Measurements from ENCODE around the gene COLEC12. TPM values are rescaled to one million over a fixed set of nuclear protein-coding genes. Genes with fewer than 3 reads are reported as not detected.

Gene COLEC12
- total and polyA plus RNA-seq, 2 donors (not counting 3 experiments of a cell fraction or from before 2014, with no cell fraction given), result 8.0 to 17.1 TPM

GRCh38 chr18:473802-474201 lies 26.7 kb downstream of the COLEC12 start:
- DNase-seq (ENCODE audit: low read depth, low spot score) (no peak), FAIRE-seq (no peak)
- CTCF ChIA-PET, result interaction anchor here (1.1 to 1.6 kb wide), 2 partner anchors 10 to 49 kb away, joined by 4 read pairs; no protein-coding TSS in a partner anchor
- BruUV-seq (replicated peaks), result no TSS peak
- H3K27me3 ChIP-seq (ENCODE audit: control insufficient read depth in 2 of 2, insufficient read depth in 2 of 2, low read length in 2 of 2), result no peaks in the 10 kb centered on the region
- POLR2A ChIA-PET, result no interaction called here
- H3K9me1 ChIP-seq (replicated peaks; ENCODE audit: control insufficient read depth, extremely low read depth, insufficient read depth, low read length), result no peaks in the 10 kb centered on the region
- peaks cover 12% of the 10 kb centered on the region for H3K4me1 ChIP-seq (ENCODE audit: control insufficient read depth, extremely low read depth, insufficient read depth, low read length)
- no peak overlapping the region for H3K4me3 ChIP-seq (replicated peaks in 1 of 3; ENCODE audit: insufficient read depth in 1 of 3, low read depth in 1 of 3, low read length in 3 of 3)
- dilution Hi-C loops (cut with MboI; ENCODE audit: extremely low pct_ligation_motif_present, low sequenced_read_pairs) (no loop called here), intact Hi-C loops (cut with micrococcal nuclease) (no loop called here)
- H3K9me3 ChIP-seq (replicated peaks; ENCODE audit: control insufficient read depth, insufficient read depth, low read length), result no peaks in the 10 kb centered on the region
- no peaks in the 10 kb centered on the region for H4K20me1 ChIP-seq (replicated peaks; ENCODE audit: control insufficient read depth, extremely low read depth, insufficient read depth, low read length)
- no peak overlapping the region for H3K27ac ChIP-seq (ENCODE audit: insufficient read depth, low read depth, low read length)
- H3K9ac ChIP-seq (replicated peaks; ENCODE audit: extremely low read depth, insufficient read depth, low read length), result no peak overlapping the region
- TF ChIP-seq FOS (IDR thresholded peaks at IDR 0.05; ENCODE audit: borderline replicate concordance, insufficient read depth, low read length), result no peak
- no peak for TF ChIP-seq EZH2 (IDR thresholded peaks at IDR 0.05; ENCODE audit: borderline replicate concordance, low read depth, low read length, severe bottlenecking)
- TF ChIP-seq CTCF (IDR thresholded peaks at IDR 0.05; ENCODE audit: extremely low read depth in 1 of 2, insufficient read depth in 1 of 2, low read depth in 1 of 2, low read length in 2 of 2), result no peak
- TF ChIP-seq GATA2 (IDR thresholded peaks at IDR 0.05; ENCODE audit: insufficient read depth, insufficient read length, low read depth, low read length), result no peak
- TF ChIP-seq MAX (IDR thresholded peaks at IDR 0.05; ENCODE audit: insufficient read depth, insufficient read length), result no peak
- no peak for TF ChIP-seq JUN (IDR thresholded peaks at IDR 0.05; ENCODE audit: borderline replicate concordance, insufficient read depth, insufficient read length, low read depth)
- no peak for TF ChIP-seq POLR2A (IDR thresholded peaks at IDR 0.05; ENCODE audit: low read depth, low read length)
- H3K4me2 ChIP-seq (ENCODE audit: insufficient read depth, low read length), result no peak overlapping the region
- no peaks in the 10 kb centered on the region for H3K36me3 ChIP-seq (ENCODE audit: control insufficient read depth in 2 of 2, extremely low read depth in 1 of 2, insufficient read depth in 2 of 2, low read length in 2 of 2)
- no peaks in the 10 kb centered on the region for H3K79me2 ChIP-seq (ENCODE audit: control insufficient read depth, insufficient read depth, low read length)
- no peak overlapping the region for H2AFZ ChIP-seq (ENCODE audit: low read depth, low read length)
